B cell (primary cell): ENCODE data around the gene FAR2. TPM values are rescaled to one million over a fixed set of nuclear protein-coding genes. Genes with fewer than 3 reads are reported as not detected.

Source experiments
- ATAC-seq: fragments of 200-7000 bp; cut with Tn5 transposase; one replicate; pipeline ENCODE4 v1.10.0; 2021; ENCODE audit warnings: low read depth, mild to moderate bottlenecking, moderate number of reproducible peaks, moderate library complexity
- CTCF ChIA-PET: fragments of 350-600 bp; sonication (Branson Sonifier 250); formaldehyde crosslinking; loops from one replicate; lab custom pipeline; 2021; ENCODE audit warnings: antibody characterized with exemption, inconsistent platforms; lab: Charles Lee
- POLR2A ChIA-PET: fragments of 350-600 bp; sonication (Branson Sonifier 250); formaldehyde crosslinking; loops from one replicate; lab custom pipeline; 2021; ENCODE audit warnings: antibody characterized with exemption; lab: Charles Lee
- DNase-seq: peaks from one replicate; pipeline ENCODE4 v3.0.0; 2013
- H2AFZ ChIP-seq: 2 replicates; pipeline ENCODE4 v1.6.1; 2012; ENCODE audit warnings: mild to moderate bottlenecking, low read depth, low read length; ENCODE audit not compliant: insufficient read depth, poor library complexity, severe bottlenecking
- H3K27ac ChIP-seq, 2 donors: 1 replicate in 1 of 2; 2 replicates in 1 of 2; pipeline ENCODE4 v1.5.1; 2012 to 2013; ENCODE audit warnings: low read length in 2 of 2, mild to moderate bottlenecking in 2 of 2, moderate library complexity in 1 of 2
- H3K27me3 ChIP-seq, 4 experiments: fragments of 200-600 bp in 1 of 4; sonication (generic) in 1 of 4; replicated peaks in 1 of 4; 1 replicate in 2 of 4; 2 replicates in 2 of 4; pipeline versions ENCODE4 v1.6.1 to v1.7.0; 2013 to 2016; ENCODE audit warnings: low read length in 3 of 4, mild to moderate bottlenecking in 2 of 4, mixed read lengths in 1 of 4, moderate library complexity in 1 of 4; ENCODE audit not compliant: insufficient read depth in 4 of 4, control insufficient read depth in 3 of 4; ENCODE audit errors: control extremely low read depth in 1 of 4
- H3K36me3 ChIP-seq, 2 experiments: replicated peaks in 1 of 2; 1 replicate in 1 of 2; 2 replicates in 1 of 2; pipeline versions ENCODE4 v1.6.1 to v1.7.1; 2013; ENCODE audit warnings: low read length in 1 of 2; ENCODE audit not compliant: insufficient read depth in 2 of 2, control insufficient read depth in 1 of 2; ENCODE audit errors: control extremely low read depth in 1 of 2, extremely low read depth in 1 of 2
- H3K4me1 ChIP-seq, 2 donors: fragments of 200-600 bp in 1 of 2; sonication (generic) in 1 of 2; 1 replicate in 1 of 2; 2 replicates in 1 of 2; pipeline versions ENCODE4 v1.5.1 to v1.6.1; 2013 to 2017; ENCODE audit warnings: low read length in 2 of 2; ENCODE audit not compliant: control insufficient read depth in 2 of 2, insufficient read depth in 2 of 2
- H3K4me2 ChIP-seq: replicated peaks from 2 replicates; pipeline ENCODE3; 2012; ENCODE audit warnings: mild to moderate bottlenecking, low read depth, low read length; ENCODE audit not compliant: poor library complexity, severe bottlenecking
- H3K4me3 ChIP-seq, 5 experiments: fragments of 200-600 bp in 1 of 5; sonication (generic) in 1 of 5; 1 replicate in 3 of 5; 2 replicates in 2 of 5; pipeline versions ENCODE4 v1.5.1 to v1.7.0; 2011 to 2016; ENCODE audit warnings: low read length in 4 of 5, mild to moderate bottlenecking in 4 of 5, low read depth in 2 of 5, control low read depth in 1 of 5, moderate library complexity in 1 of 5; ENCODE audit not compliant: insufficient read depth in 1 of 5; ENCODE audit errors: control extremely low read depth in 1 of 5, extremely low read depth in 1 of 5
- H3K79me2 ChIP-seq: fragments of 200-600 bp; sonication (generic); one replicate; pipeline ENCODE4 v1.6.0; 2016; ENCODE audit warnings: low read length; ENCODE audit not compliant: control insufficient read depth, insufficient read depth
- H3K9ac ChIP-seq: fragments of 200-600 bp; sonication (generic); 2 replicates; pipeline ENCODE4 v1.6.1; 2017; ENCODE audit warnings: mild to moderate bottlenecking, low read length, moderate library complexity
- H3K9me3 ChIP-seq, 3 donors: one replicate each; pipeline versions ENCODE4 v1.6.1 to v1.7.1; 2013; ENCODE audit warnings: low read length in 2 of 3; ENCODE audit not compliant: control insufficient read depth in 2 of 3, insufficient read depth in 1 of 3; ENCODE audit errors: control extremely low read depth in 1 of 3
- H4K20me1 ChIP-seq: 2 replicates; pipeline ENCODE4 v1.6.0; 2012; ENCODE audit warnings: mild to moderate bottlenecking, low read length; ENCODE audit not compliant: insufficient read depth, control insufficient read depth, poor library complexity, severe bottlenecking
- H3K27ac Mint-ChIP-seq: one replicate; pipeline ENCODE4 v1.8.0; 2021; ENCODE audit warnings: mixed read lengths
- H3K27me3 Mint-ChIP-seq: one replicate; pipeline ENCODE4 v1.8.0; 2021; ENCODE audit warnings: mixed read lengths
- H3K4me1 Mint-ChIP-seq: one replicate; pipeline ENCODE4 v1.8.0; 2021; ENCODE audit warnings: mixed read lengths
- H3K4me3 Mint-ChIP-seq: one replicate; pipeline ENCODE4 v1.8.0; 2021; ENCODE audit warnings: mixed read lengths
- H3K9me3 Mint-ChIP-seq: one replicate; pipeline ENCODE4 v1.8.0; 2022; ENCODE audit warnings: mixed read lengths; ENCODE audit not compliant: insufficient read depth
- CTCF ChIP-seq: fragments of 200-600 bp; IDR thresholded peaks from one replicate; pipeline ENCODE4 v1.8.0; 2022; ENCODE audit warnings: antibody characterized with exemption, mild to moderate bottlenecking
- EZH2 ChIP-seq: IDR thresholded peaks from 2 replicates; pipeline ENCODE4 v1.6.1; 2012; ENCODE audit warnings: borderline replicate concordance, low read depth, mild to moderate bottlenecking, moderate library complexity, low read length; ENCODE audit not compliant: insufficient read depth, poor library complexity, severe bottlenecking
- WGBS: methylation state at CpG from one replicate; pipeline ENCODE4 v1.1.5; 2013; ENCODE audit warnings: missing lambda C conversion rate; ENCODE audit not compliant: insufficient coverage; 5-methylcytosine and 5-hydroxymethylcytosine counted together
- intact Hi-C: fragments of 100-400 bp; cut with micrococcal nuclease; formaldehyde crosslinking; loops from one replicate; pipeline ENCODE4 v1.10.0; 2022
- polyA minus RNA-seq: library from RNA; depleted of rRNA, polyadenylated mRNA; stranded (reverse); fragments of >200 nt; gene quantifications from 2 replicates; pipeline ENCODE4 v1.2.3, GENCODE V29; 2012
- polyA plus RNA-seq: library from polyadenylated mRNA; depleted of rRNA; stranded (reverse); fragments of >200 nt; gene quantifications from 2 replicates; pipeline ENCODE4 v1.2.3, GENCODE V29; 2012
- total RNA-seq, 2 donors: library from RNA; stranded (reverse); fragments of 120-200 nt in 1 of 2; gene quantifications; 1 replicate in 1 of 2; 2 replicates in 1 of 2; pipeline versions ENCODE4 v1.2.3 to v1.2.4, GENCODE V29; 2013 to 2022

The FAR2 gene
- not detected in 2 replicates for total RNA-seq
- total RNA-seq (2013) = 0.72 TPM
- 0.04 and 0.39 TPM in 2 replicates for polyA plus RNA-seq
- polyA minus RNA-seq = 0.29 and 1.0 TPM in 2 replicates

- intact Hi-C loops = no loop called here
- Mint-ChIP-seq H3K27ac (no peak within 1 kb of the TSS), H3K9me3 (no peaks in the 10 kb centered on the region), H3K4me1 (peaks cover 21% of the 10 kb centered on the region), H3K4me3 (peak within 1 kb of the TSS; percentile 82), H3K27me3 (peaks cover 46% of the 10 kb centered on the region)
- H3K27ac ChIP-seq = no peak within 1 kb of the TSS
- peak within 1 kb of the TSS; percentile 89 for H3K4me2 ChIP-seq
- peak; percentile 35 for DNase-seq
- WGBS = under 1% methylated on average over 64 of the region's 66 CpGs
- peaks cover 0 to 30% (median 17%) of the 10 kb centered on the region in 4 experiments for H3K27me3 ChIP-seq
- POLR2A ChIA-PET = no interaction called here
- H3K9ac ChIP-seq = peak within 1 kb of the TSS; percentile 62
- peak; percentile 28 for ATAC-seq
- TF ChIP-seq CTCF (no peak), EZH2 (no peak)
- peak within 1 kb of the TSS; percentile 36 to 70 (median 57) for H3K4me3 ChIP-seq
- CTCF ChIA-PET = no interaction called here
- peak within 1 kb of the TSS; percentile 71 for H2AFZ ChIP-seq
- H3K79me2 ChIP-seq = no peaks in the 10 kb centered on the region
- H3K36me3 ChIP-seq = no peaks in the 10 kb centered on the region
- no peaks in the 10 kb centered on the region for H4K20me1 ChIP-seq
- H3K4me1 ChIP-seq = peaks cover 28 to 29% of the 10 kb centered on the region in 2 donors
- peaks cover 0 to 11% (median 0%) of the 10 kb centered on the region in 3 donors for H3K9me3 ChIP-seq
Measured at GRCh38 chr12:29148911-29149690, at the start of gene FAR2. Gene FAR2 (plus strand): TSS chr12:29149278. CDS start chr12:29270450, 121,172 bp downstream.

GRCh38 chr12:29102741-29103140 is 46.3 kb upstream of the FAR2 start:
- peak overlapping the region; percentile 75 for H2AFZ ChIP-seq
- DNase-seq = no peak

More at GRCh38 chr12:29102741-29103140, 46.3 kb upstream of the FAR2 start:
- Histone ChIP-seq H3K27ac (no peak overlapping the region), H4K20me1 (no peaks in the 10 kb centered on the region), H3K4me3 (no peak overlapping the region), H3K4me1 (peaks cover 17 to 20% of the 10 kb centered on the region in 2 donors), H3K9me3 (peaks cover 0 to 3% (median 0%) of the 10 kb centered on the region in 3 donors), H3K9ac (peak overlapping the region; percentile 46), H3K79me2 (no peaks in the 10 kb centered on the region), H3K27me3 (no peaks in the 10 kb centered on the region), H3K4me2 (peak overlapping the region; percentile 56), H3K36me3 (no peaks in the 10 kb centered on the region)
- WGBS = no CpG with 5 or more reads among the region's 2 CpGs
- Mint-ChIP-seq H3K27ac (no peak overlapping the region), H3K4me1 (peaks cover 19% of the 10 kb centered on the region), H3K9me3 (peaks cover 2% of the 10 kb centered on the region), H3K27me3 (no peaks in the 10 kb centered on the region), H3K4me3 (peak overlapping the region; percentile 27)
- ATAC-seq = no peak
- no peak for TF ChIP-seq EZH2
- no peak for TF ChIP-seq CTCF
- ChIA-PET CTCF (no interaction called here), POLR2A (no interaction called here)
- intact Hi-C loops = no loop called here
